ENCODE data around the gene DHX8.

DHX8 gene

GRCh38 chr17:43524945-43525575 lies 41.3 kb downstream of the DHX8 start:
- no peak for DNase-seq (ENCODE audit: low read depth in 2 of 2)

GRCh38 chr17:43526886-43527648 lies 43.3 kb downstream of the DHX8 start:
- no peak for DNase-seq (ENCODE audit: low read depth in 2 of 2)

- DNase-seq (ENCODE audit: low read depth in 2 of 2), result no peak
Observed at GRCh38 chr17:43528319-43528987, 44.7 kb downstream of the DHX8 start.

- DNase-seq (ENCODE audit: low read depth in 2 of 2), result no peak
Observed at GRCh38 chr17:43528988-43529814, 45.4 kb downstream of the DHX8 start.

GRCh38 chr17:43529947-43530287 lies 46.1 kb downstream of the DHX8 start:
- DNase-seq (ENCODE audit: low read depth in 2 of 2), result no peak

- no peak for DNase-seq (ENCODE audit: low read depth in 2 of 2)
Observed at GRCh38 chr17:43530288-43531081, 46.7 kb downstream of the DHX8 start.

- DNase-seq (ENCODE audit: low read depth in 2 of 2), result no peak
Observed at GRCh38 chr17:43531082-43531378, 47.3 kb downstream of the DHX8 start.

- no peak for DNase-seq (ENCODE audit: low read depth in 2 of 2)
Observed at GRCh38 chr17:43531955-43532354, 48.2 kb downstream of the DHX8 start.

- no peak for DNase-seq (ENCODE audit: low read depth in 2 of 2)
Observed at GRCh38 chr17:43532581-43532980, 48.8 kb downstream of the DHX8 start.

GRCh38 chr17:43533699-43534098 lies 49.9 kb downstream of the DHX8 start:
- DNase-seq (ENCODE audit: low read depth in 2 of 2), result no peak

GRCh38 chr17:43534909-43535308 lies 51.1 kb downstream of the DHX8 start:
- DNase-seq (ENCODE audit: low read depth in 2 of 2), result no peak

GRCh38 chr17:43536236-43536992 lies 52.6 kb downstream of the DHX8 start:
- no peak for DNase-seq (ENCODE audit: low read depth in 2 of 2)

GRCh38 chr17:43540821-43541674 lies 57.3 kb downstream of the DHX8 start:
- no peak for DNase-seq (ENCODE audit: low read depth in 2 of 2)

- no peak for DNase-seq (ENCODE audit: low read depth in 2 of 2)
Observed at GRCh38 chr17:43542859-43543258, 59.1 kb downstream of the DHX8 start.

GRCh38 chr17:43543300-43543699 lies 59.5 kb downstream of the DHX8 start:
- no peak for DNase-seq (ENCODE audit: low read depth in 2 of 2)

- DNase-seq (ENCODE audit: low read depth in 2 of 2), result no peak
Observed at GRCh38 chr17:43543771-43544575, 60.2 kb downstream of the DHX8 start.

GRCh38 chr17:43545383-43545632 lies 61.5 kb downstream of the DHX8 start:
- DNase-seq (ENCODE audit: low read depth in 2 of 2), result no peak

GRCh38 chr17:43546319-43547188 lies 62.8 kb downstream of the DHX8 start, which contains the start of gene ETV4:
ETV4 (minus strand) TSS chr17:43546340; CDS start chr17:43545617, 723 bp downstream.
- peak; percentile 62 to 82 for DNase-seq (ENCODE audit: low read depth in 2 of 2)
